Endothelial cell of umbilical vein (primary cell): ENCODE measurements around the gene CBLIF. TPM values are rescaled to one million over a fixed set of nuclear protein-coding genes. Genes with fewer than 3 reads are reported as not detected.
A peak's percentile ranks its signal among the peaks of the same experiment; 100 is the strongest.

ENCODE experiments used
- BruUV-seq: library from RNA; stranded (reverse); fragments of 400-500 nt; replicated peaks from 2 replicates; lab custom pipeline; 2021; lab: Mats Ljungman, UMichigan
- CTCF ChIA-PET: fragments of 300-600, 350-600 bp; sonication (Branson Sonifier 250); formaldehyde crosslinking; loops from one replicate; lab custom pipeline; 2021; ENCODE audit warnings: antibody characterized with exemption, inconsistent platforms; lab: Charles Lee
- POLR2A ChIA-PET: fragments of 300-600, 350-600 bp; sonication (Branson Sonifier 250); formaldehyde crosslinking; loops from one replicate; lab custom pipeline; 2021; ENCODE audit warnings: antibody characterized with exemption, inconsistent platforms; lab: Charles Lee
- DNase-seq: peaks from one replicate; pipeline ENCODE4 v3.0.0-alpha.2; 2011; ENCODE audit warnings: low read depth, low spot score
- FAIRE-seq: peaks from 2 replicates; lab custom pipeline; 2011; peaks lifted over from hg19 to GRCh38; lab: Jason Lieb, UNC
- H2AFZ ChIP-seq: 2 replicates; pipeline ENCODE4 v1.6.0; 2012; ENCODE audit warnings: low read depth, low read length, control low read depth, inconsistent platforms
- H3K27ac ChIP-seq: 2 replicates; pipeline ENCODE4 v1.5.1; 2011; ENCODE audit warnings: low read depth, mild to moderate bottlenecking, control low read depth, low read length, moderate library complexity; ENCODE audit not compliant: insufficient read depth
- H3K27me3 ChIP-seq, 2 experiments: 2 replicates each; pipeline versions ENCODE4 v1.6.0 to v1.6.1; 2011; ENCODE audit warnings: low read length in 2 of 2, mixed read lengths in 1 of 2; ENCODE audit not compliant: control insufficient read depth in 2 of 2, insufficient read depth in 2 of 2
- H3K36me3 ChIP-seq, 2 experiments: 2 replicates in 1 of 2; 3 replicates in 1 of 2; pipeline ENCODE4 v1.5.1; 2011; ENCODE audit warnings: low read length in 2 of 2, mild to moderate bottlenecking in 1 of 2, moderate library complexity in 1 of 2; ENCODE audit not compliant: control insufficient read depth in 2 of 2, insufficient read depth in 2 of 2; ENCODE audit errors: extremely low read depth in 1 of 2
- H3K4me1 ChIP-seq: 3 replicates; pipeline ENCODE4 v1.5.1; 2011; ENCODE audit warnings: mild to moderate bottlenecking, low read length; ENCODE audit not compliant: control insufficient read depth, insufficient read depth; ENCODE audit errors: extremely low read depth
- H3K4me2 ChIP-seq: 2 replicates; pipeline ENCODE4 v1.6.1; 2011; ENCODE audit warnings: low read length, control low read depth, mixed read lengths; ENCODE audit not compliant: insufficient read depth
- H3K4me3 ChIP-seq, 3 experiments: fragments of 200-600 bp in 1 of 3; sonication (generic), shearing (Covaris generic) in 1 of 3; replicated peaks in 1 of 3; 2 replicates each; pipeline ENCODE4 v1.5.1; 2011 to 2016; ENCODE audit warnings: control low read depth in 3 of 3, low read length in 3 of 3, mild to moderate bottlenecking in 2 of 3, inconsistent platforms in 1 of 3, low read depth in 1 of 3, moderate library complexity in 1 of 3; ENCODE audit not compliant: insufficient read depth in 1 of 3
- H3K79me2 ChIP-seq: 2 replicates; pipeline ENCODE4 v1.6.0; 2012; ENCODE audit warnings: low read length, inconsistent platforms; ENCODE audit not compliant: control insufficient read depth, insufficient read depth
- H3K9ac ChIP-seq: replicated peaks from 2 replicates; pipeline ENCODE3; 2011; ENCODE audit warnings: low read length, control low read depth; ENCODE audit not compliant: insufficient read depth; ENCODE audit errors: extremely low read depth
- H3K9me1 ChIP-seq: replicated peaks from 3 replicates; pipeline ENCODE4 v1.6.0; 2011; ENCODE audit warnings: mild to moderate bottlenecking, low read length; ENCODE audit not compliant: control insufficient read depth, insufficient read depth; ENCODE audit errors: extremely low read depth
- H3K9me3 ChIP-seq: replicated peaks from 2 replicates; pipeline ENCODE4 v1.5.1; 2012; ENCODE audit warnings: low read length, inconsistent platforms; ENCODE audit not compliant: control insufficient read depth, insufficient read depth
- H4K20me1 ChIP-seq: replicated peaks from 2 replicates; pipeline ENCODE3; 2011; ENCODE audit warnings: mild to moderate bottlenecking, low read length; ENCODE audit not compliant: control insufficient read depth, insufficient read depth; ENCODE audit errors: extremely low read depth
- CTCF ChIP-seq, 2 donors: IDR thresholded peaks; 1 replicate in 1 of 2; 2 replicates in 1 of 2; pipeline ENCODE4 v1.5.1; 2011; ENCODE audit warnings: low read length in 2 of 2, mild to moderate bottlenecking in 2 of 2, moderate library complexity in 2 of 2, control low read depth in 1 of 2, inconsistent platforms in 1 of 2, low read depth in 1 of 2; ENCODE audit not compliant: insufficient read depth in 1 of 2; ENCODE audit errors: extremely low read depth in 1 of 2
- EZH2 ChIP-seq: IDR thresholded peaks from 2 replicates; pipeline ENCODE4 v1.6.1; 2012; ENCODE audit warnings: borderline replicate concordance, low read depth, mild to moderate bottlenecking, moderate library complexity, low read length, inconsistent platforms; ENCODE audit not compliant: severe bottlenecking
- FOS ChIP-seq: IDR thresholded peaks from 2 replicates; pipeline ENCODE4 v1.6.1; 2011; ENCODE audit warnings: mild to moderate bottlenecking, low read length, moderate library complexity, borderline replicate concordance; ENCODE audit not compliant: insufficient read depth
- GATA2 ChIP-seq: IDR thresholded peaks from 2 replicates; pipeline ENCODE4 v1.7.0; 2011; ENCODE audit warnings: low read depth, mild to moderate bottlenecking, moderate library complexity, mixed read lengths, low read length; ENCODE audit not compliant: insufficient read length, insufficient read depth
- JUN ChIP-seq: IDR thresholded peaks from 2 replicates; pipeline ENCODE4 v1.6.1; 2011; ENCODE audit warnings: borderline replicate concordance, low read depth; ENCODE audit not compliant: insufficient read length, insufficient read depth
- MAX ChIP-seq: IDR thresholded peaks from 2 replicates; pipeline ENCODE4 v1.6.1; 2011; ENCODE audit not compliant: insufficient read depth, insufficient read length
- MYC ChIP-seq: IDR thresholded peaks from one replicate; pipeline ENCODE4 v1.6.1; 2011; ENCODE audit warnings: mild to moderate bottlenecking, low read depth, low read length
- POLR2A ChIP-seq: IDR thresholded peaks from 2 replicates; pipeline ENCODE4 v1.6.1; 2012; ENCODE audit warnings: low read depth, mild to moderate bottlenecking, control low read depth, low read length
- POLR2AphosphoS5 ChIP-seq: IDR thresholded peaks from 2 replicates; pipeline ENCODE4 v1.6.1; 2012; ENCODE audit warnings: low read depth, mild to moderate bottlenecking, control low read depth, low read length, moderate library complexity; ENCODE audit not compliant: insufficient read depth
- dilution Hi-C: fragments of 300-500 bp; cut with MboI; formaldehyde crosslinking; loops from one replicate; pipeline ENCODE4 v1.15.0; 2019; ENCODE audit warnings: low sequenced_read_pairs; ENCODE audit not compliant: extremely low pct_ligation_motif_present
- intact Hi-C: fragments of 100-400 bp; cut with micrococcal nuclease; formaldehyde crosslinking; loops from one replicate; pipeline ENCODE4 v1.10.0; 2022
- polyA plus RNA-seq, 4 experiments: library from polyadenylated mRNA; depleted of rRNA in 3 of 4; stranded (reverse) in 3 of 4; unstranded in 1 of 4; fragments of >200 nt; gene quantifications; 2 replicates each; pipeline versions ENCODE4 v1.2.1 to v1.2.3, GENCODE V29; 2011 to 2012; ENCODE audit warnings: missing spikeins in 1 of 4
- total RNA-seq: library from RNA; stranded (reverse); gene quantifications from 2 replicates; pipeline ENCODE4 v1.2.3, GENCODE V29; 2021

The CBLIF gene
- total and polyA plus RNA-seq, 2 donors (not counting 3 experiments of a cell fraction or from before 2014, with no cell fraction given), result not detected

GRCh38 chr11:59801981-59802638 is 43.2 kb downstream of the CBLIF start:
- Histone ChIP-seq H4K20me1 (no peaks in the 10 kb centered on the region), H2AFZ (no peak overlapping the region), H3K9me1 (no peaks in the 10 kb centered on the region), H3K36me3 (peaks cover 19 to 29% of the 10 kb centered on the region in 2 experiments), H3K9me3 (no peaks in the 10 kb centered on the region), H3K4me3 (no peak overlapping the region), H3K27ac (peak overlapping the region; percentile 83), H3K9ac (peak overlapping the region; percentile 51), H3K4me1 (peaks cover 9% of the 10 kb centered on the region), H3K27me3 (no peaks in the 10 kb centered on the region), H3K79me2 (no peaks in the 10 kb centered on the region), H3K4me2 (no peak overlapping the region)
- BruUV-seq, result TSS peak; percentile 32
- FAIRE-seq, result peak; percentile 59
- CTCF ChIA-PET, result interaction anchor here (0.7 to 5.0 kb wide), 20 partner anchors 10 to 449 kb away, joined by 3 to 120 read pairs (median 4); partner anchors contain the start of genes PATL1 and STX3
- peak; percentile 80 for DNase-seq
- no peak for TF ChIP-seq EZH2
- no peak for TF ChIP-seq MYC
- TF ChIP-seq POLR2A, result no peak
- peak; percentile 2 for TF ChIP-seq FOS
- POLR2A ChIA-PET, result interaction anchor here (0.6 to 0.8 kb wide), 3 partner anchors 9 to 299 kb away, joined by 3 to 4 read pairs (median 3); partner anchors contain the start of genes MRPL16 and STX3
- dilution Hi-C loops (no loop called here), intact Hi-C loops (loop anchor here (1.0 to 5.0 kb wide), 6 partner anchors 15 to 265 kb away; partner anchors contain the start of gene PATL1)

GRCh38 chr11:59801160-59801706 is 44.1 kb downstream of the CBLIF start:
- Histone ChIP-seq H3K9ac (no peak overlapping the region), H4K20me1 (no peaks in the 10 kb centered on the region), H3K4me2 (no peak overlapping the region), H3K36me3 (peaks cover 16 to 30% of the 10 kb centered on the region in 2 experiments), H3K79me2 (no peaks in the 10 kb centered on the region), H3K27me3 (no peaks in the 10 kb centered on the region), H3K9me1 (no peaks in the 10 kb centered on the region), H3K4me3 (no peak overlapping the region), H2AFZ (no peak overlapping the region), H3K4me1 (peaks cover 9% of the 10 kb centered on the region), H3K9me3 (no peaks in the 10 kb centered on the region), H3K27ac (peak overlapping the region; percentile 83)
- dilution Hi-C loops (no loop called here), intact Hi-C loops (loop anchor here (5.0 kb wide), 1 partner anchor 249 kb away; no protein-coding TSS in a partner anchor)
- DNase-seq (peak; percentile 39), FAIRE-seq (no peak)
- POLR2A ChIA-PET, result interaction anchor here (0.8 kb wide), 2 partner anchors 10 to 46 kb away, joined by 3 read pairs; partner anchors contain the start of genes MRPL16 and STX3
- TF ChIP-seq CTCF (IDR thresholded peaks at IDR 0.05; ENCODE audit: extremely low read depth in 1 of 2, insufficient read depth in 1 of 2, low read depth in 1 of 2, low read length in 2 of 2) (no peak), EZH2 (no peak), GATA2 (no peak), POLR2AphosphoS5 (no peak), MAX (no peak), JUN (no peak), POLR2A (no peak), MYC (no peak), FOS (no peak)
- BruUV-seq, result no TSS peak
- CTCF ChIA-PET, result interaction anchor here (0.7 to 5.0 kb wide), 18 partner anchors 9 to 450 kb away, joined by 3 to 120 read pairs (median 4); partner anchors contain the start of genes PATL1 and STX3
